HL-60 (cell line): ENCODE results near the gene OGFOD3.
A peak's percentile ranks its signal among the peaks of the same experiment; 100 is the strongest.

ENCODE experiments used
- DNase-seq, 2 experiments: peaks; one replicate each; pipeline ENCODE4 v3.0.0-alpha.2; 2010 to 2020; ENCODE audit warnings: low read depth in 1 of 2, low spot score in 1 of 2
- H3K27ac ChIP-seq: fragments of 250-450 bp; sonication (Bioruptor Pico); replicated peaks from 2 replicates; pipeline ENCODE4 v1.5.1; 2020; ENCODE audit warnings: mild to moderate bottlenecking, moderate library complexity
- H3K27me3 ChIP-seq: fragments of 250-450 bp; sonication (Bioruptor Pico); 2 replicates; pipeline ENCODE4 v1.5.1; 2021; ENCODE audit warnings: mild to moderate bottlenecking, moderate library complexity; ENCODE audit not compliant: insufficient read depth, poor library complexity, severe bottlenecking
- H3K4me3 ChIP-seq: replicated peaks from 2 replicates; pipeline ENCODE4 v1.5.1; 2011; ENCODE audit warnings: mild to moderate bottlenecking, control low read depth, low read length; ENCODE audit not compliant: insufficient read depth
- GABPA ChIP-seq: IDR thresholded peaks from 2 replicates; pipeline ENCODE4 v1.6.1; 2012; ENCODE audit warnings: low read depth
- POLR2AphosphoS5 ChIP-seq: IDR thresholded peaks from 2 replicates; pipeline ENCODE4 v1.6.1; 2012; ENCODE audit warnings: low read depth
- SPI1 ChIP-seq: IDR thresholded peaks from 2 replicates; pipeline ENCODE4 v1.6.1; 2012; ENCODE audit warnings: low read depth, mild to moderate bottlenecking, borderline replicate concordance
- TF ChIP-seq, protein P1 (sequence below): IDR thresholded peaks from one replicate; pipeline ENCODE4 v1.5.1; 2011; ENCODE audit warnings: low read length, control low read depth, inconsistent platforms; ENCODE audit not compliant: insufficient read depth
- TF ChIP-seq, protein P2 (sequence below): IDR thresholded peaks from 2 replicates; pipeline ENCODE4 v1.6.1; 2012; ENCODE audit warnings: low read depth; ENCODE audit not compliant: insufficient replicate concordance

OGFOD3 gene

DNA sequence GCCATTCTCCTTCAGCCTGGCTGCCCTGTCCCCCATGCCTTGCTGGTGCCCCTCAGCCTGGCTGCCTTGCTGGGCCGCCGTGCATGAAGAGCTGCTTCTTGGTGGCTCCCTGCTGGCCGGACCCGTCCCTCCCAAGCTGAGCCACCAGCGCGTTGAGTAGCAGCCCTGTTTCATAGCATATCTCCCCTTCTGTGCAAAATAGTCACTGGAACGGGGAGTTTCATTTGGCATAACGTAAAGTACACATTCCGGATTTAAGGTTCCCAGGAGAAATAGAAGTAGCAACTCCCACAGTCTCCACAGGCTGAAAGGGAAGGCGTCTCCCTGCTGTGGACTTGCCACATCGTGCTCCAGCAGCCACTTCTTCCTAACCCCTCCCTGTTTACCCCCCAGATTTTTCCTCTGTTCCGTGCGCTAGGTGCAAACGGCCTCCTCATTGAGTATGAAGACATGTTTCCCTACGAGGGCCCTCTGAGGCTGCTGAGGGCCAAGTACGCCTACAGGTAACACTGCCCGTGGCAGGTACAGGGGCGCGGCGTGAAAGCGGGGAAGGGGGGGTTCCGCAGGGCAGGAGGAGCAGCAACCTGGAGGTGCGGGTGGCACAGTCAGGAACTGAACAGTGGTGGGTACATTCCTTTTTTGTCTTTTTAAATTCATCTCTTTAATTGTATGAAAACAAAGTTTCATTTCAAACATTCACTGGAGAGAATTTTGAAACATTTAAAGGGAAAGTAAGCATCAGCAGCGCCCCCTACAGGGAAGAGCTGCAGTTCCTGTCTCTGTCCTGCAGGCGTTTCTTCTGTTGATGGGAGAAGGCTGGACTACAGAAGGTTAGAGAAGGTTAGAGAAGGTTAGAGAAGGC, 5.8 kb upstream of the OGFOD3 start:
- peak; percentile 52 for TF ChIP-seq SPI1
- TF ChIP-seq, protein P1, sequence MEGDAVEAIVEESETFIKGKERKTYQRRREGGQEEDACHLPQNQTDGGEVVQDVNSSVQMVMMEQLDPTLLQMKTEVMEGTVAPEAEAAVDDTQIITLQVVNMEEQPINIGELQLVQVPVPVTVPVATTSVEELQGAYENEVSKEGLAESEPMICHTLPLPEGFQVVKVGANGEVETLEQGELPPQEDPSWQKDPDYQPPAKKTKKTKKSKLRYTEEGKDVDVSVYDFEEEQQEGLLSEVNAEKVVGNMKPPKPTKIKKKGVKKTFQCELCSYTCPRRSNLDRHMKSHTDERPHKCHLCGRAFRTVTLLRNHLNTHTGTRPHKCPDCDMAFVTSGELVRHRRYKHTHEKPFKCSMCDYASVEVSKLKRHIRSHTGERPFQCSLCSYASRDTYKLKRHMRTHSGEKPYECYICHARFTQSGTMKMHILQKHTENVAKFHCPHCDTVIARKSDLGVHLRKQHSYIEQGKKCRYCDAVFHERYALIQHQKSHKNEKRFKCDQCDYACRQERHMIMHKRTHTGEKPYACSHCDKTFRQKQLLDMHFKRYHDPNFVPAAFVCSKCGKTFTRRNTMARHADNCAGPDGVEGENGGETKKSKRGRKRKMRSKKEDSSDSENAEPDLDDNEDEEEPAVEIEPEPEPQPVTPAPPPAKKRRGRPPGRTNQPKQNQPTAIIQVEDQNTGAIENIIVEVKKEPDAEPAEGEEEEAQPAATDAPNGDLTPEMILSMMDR: peak; percentile 61
- no peak for TF ChIP-seq GABPA
- H3K27me3 ChIP-seq: no peaks in the 10 kb centered on the region
- peak in 1 of 2 experiments; percentile 44 for DNase-seq
- no peak overlapping the region for H3K27ac ChIP-seq
- no peak overlapping the region for H3K4me3 ChIP-seq

DNA sequence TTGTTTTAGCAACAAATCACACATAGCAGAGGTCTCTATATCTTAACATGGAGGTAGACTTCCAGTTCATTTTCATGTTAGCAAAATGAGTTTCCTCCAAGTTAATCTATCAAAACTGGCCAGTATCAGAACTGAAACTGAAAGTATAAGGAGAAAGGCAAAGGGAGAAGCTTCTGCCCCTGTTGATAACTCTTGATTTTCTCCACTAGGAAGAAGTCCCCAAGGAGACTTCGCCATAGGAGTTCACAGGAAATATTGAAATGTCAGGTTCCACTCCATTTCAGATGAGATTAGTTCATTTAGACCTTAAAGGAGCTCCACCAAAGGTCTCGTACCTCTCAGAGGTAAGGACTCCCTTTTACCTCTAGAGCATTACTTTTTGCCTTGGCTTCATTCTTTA, 1.2 kb upstream of the OGFOD3 start:
- Histone ChIP-seq H3K4me3 (peak overlapping the region; percentile 73), H3K27me3 (no peaks in the 10 kb centered on the region), H3K27ac (peak overlapping the region; percentile 43; the same call in 1 of the 2 replicates)
- TF ChIP-seq, protein P1: no peak
- TF ChIP-seq, protein P2, sequence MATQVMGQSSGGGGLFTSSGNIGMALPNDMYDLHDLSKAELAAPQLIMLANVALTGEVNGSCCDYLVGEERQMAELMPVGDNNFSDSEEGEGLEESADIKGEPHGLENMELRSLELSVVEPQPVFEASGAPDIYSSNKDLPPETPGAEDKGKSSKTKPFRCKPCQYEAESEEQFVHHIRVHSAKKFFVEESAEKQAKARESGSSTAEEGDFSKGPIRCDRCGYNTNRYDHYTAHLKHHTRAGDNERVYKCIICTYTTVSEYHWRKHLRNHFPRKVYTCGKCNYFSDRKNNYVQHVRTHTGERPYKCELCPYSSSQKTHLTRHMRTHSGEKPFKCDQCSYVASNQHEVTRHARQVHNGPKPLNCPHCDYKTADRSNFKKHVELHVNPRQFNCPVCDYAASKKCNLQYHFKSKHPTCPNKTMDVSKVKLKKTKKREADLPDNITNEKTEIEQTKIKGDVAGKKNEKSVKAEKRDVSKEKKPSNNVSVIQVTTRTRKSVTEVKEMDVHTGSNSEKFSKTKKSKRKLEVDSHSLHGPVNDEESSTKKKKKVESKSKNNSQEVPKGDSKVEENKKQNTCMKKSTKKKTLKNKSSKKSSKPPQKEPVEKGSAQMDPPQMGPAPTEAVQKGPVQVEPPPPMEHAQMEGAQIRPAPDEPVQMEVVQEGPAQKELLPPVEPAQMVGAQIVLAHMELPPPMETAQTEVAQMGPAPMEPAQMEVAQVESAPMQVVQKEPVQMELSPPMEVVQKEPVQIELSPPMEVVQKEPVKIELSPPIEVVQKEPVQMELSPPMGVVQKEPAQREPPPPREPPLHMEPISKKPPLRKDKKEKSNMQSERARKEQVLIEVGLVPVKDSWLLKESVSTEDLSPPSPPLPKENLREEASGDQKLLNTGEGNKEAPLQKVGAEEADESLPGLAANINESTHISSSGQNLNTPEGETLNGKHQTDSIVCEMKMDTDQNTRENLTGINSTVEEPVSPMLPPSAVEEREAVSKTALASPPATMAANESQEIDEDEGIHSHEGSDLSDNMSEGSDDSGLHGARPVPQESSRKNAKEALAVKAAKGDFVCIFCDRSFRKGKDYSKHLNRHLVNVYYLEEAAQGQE: no peak
- TF ChIP-seq GABPA: no peak
- no peak for DNase-seq

DNA sequence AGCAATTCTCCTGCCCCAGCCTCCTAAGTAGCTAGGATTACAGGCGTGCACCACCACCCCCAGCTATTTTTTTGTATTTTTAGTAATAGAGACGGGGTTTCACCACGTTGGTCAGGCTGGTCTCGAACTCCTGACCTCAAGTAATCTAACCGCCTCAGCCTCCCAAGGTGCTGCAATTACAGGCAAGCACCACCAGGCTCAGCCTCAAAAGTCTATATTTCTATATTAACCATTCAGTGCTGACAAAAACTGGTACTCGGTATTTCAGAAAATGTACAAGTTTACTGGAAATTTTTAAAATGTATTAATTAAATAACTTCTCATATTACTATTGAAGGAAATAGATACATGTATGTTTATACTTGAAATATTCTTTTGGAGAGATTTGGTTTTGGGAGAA, 1.6 kb downstream of the OGFOD3 start:
- DNase-seq: no peak
- TF ChIP-seq POLR2AphosphoS5: no peak
- TF ChIP-seq, protein P1: no peak
- TF ChIP-seq GABPA: no peak
- TF ChIP-seq SPI1: no peak
- TF ChIP-seq, protein P2: no peak
- Histone ChIP-seq H3K27me3 (no peaks in the 10 kb centered on the region), H3K27ac (no peak overlapping the region), H3K4me3 (no peak overlapping the region)

DNA sequence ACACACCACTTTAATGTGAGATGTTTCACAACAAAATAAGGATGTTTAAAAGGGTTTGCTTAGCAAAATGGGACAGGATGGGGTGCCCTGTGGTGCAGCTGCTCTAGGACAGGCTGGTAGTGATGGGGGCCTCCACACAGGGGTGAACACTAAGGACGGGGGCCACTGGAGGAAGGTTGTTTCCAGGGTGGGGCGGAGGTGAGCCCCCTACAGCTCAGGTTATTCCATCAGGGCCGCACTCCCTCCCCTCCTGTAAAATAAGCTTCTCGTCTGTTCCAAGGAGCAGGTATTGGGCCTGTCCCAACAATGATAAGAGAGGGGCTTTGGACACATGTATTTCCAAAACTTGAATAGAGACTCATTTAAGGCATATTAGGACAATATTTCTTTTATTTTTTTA, 2.1 kb downstream of the OGFOD3 start:
- no peak for DNase-seq
- TF ChIP-seq POLR2AphosphoS5 (no peak), GABPA (no peak), SPI1 (no peak)
- TF ChIP-seq, protein P1: no peak
- TF ChIP-seq, protein P2: no peak
- no peaks in the 10 kb centered on the region for H3K27me3 ChIP-seq
- H3K27ac ChIP-seq: no peak overlapping the region
- H3K4me3 ChIP-seq: no peak overlapping the region
